Body of pancreas (tissue), 4 donors: ENCODE measurements around the gene ZNF275. TPM values are rescaled to one million over a fixed set of nuclear protein-coding genes. Genes with fewer than 3 reads are reported as not detected.

Experiments used
- ATAC-seq: fragments of 150-250 bp; one replicate; pipeline ENCODE4 v1.9.1; 2016
- DNase-seq, 4 donors: peaks; one replicate each; pipeline ENCODE4 v3.0.0-alpha.2; 2019
- H3K27ac ChIP-seq, 4 donors: fragments of 200-600 bp; sonication (generic); 1 replicate in 3 of 4; 2 replicates in 1 of 4; pipeline versions ENCODE4 v1.5.1 to v1.6.1; 2016 to 2019; ENCODE audit warnings: mild to moderate bottlenecking in 1 of 4, mixed read lengths in 1 of 4, moderate library complexity in 1 of 4
- H3K27me3 ChIP-seq, 2 donors: fragments of 200-600 bp; sonication (generic); one replicate each; pipeline ENCODE4 v1.6.0; 2016; ENCODE audit warnings: mild to moderate bottlenecking in 1 of 2
- H3K36me3 ChIP-seq, 2 donors: fragments of 200-600 bp; sonication (generic); replicated peaks in 1 of 2; 2 replicates each; pipeline ENCODE4 v1.5.1; 2016; ENCODE audit warnings: low read depth in 2 of 2; ENCODE audit not compliant: insufficient read depth in 1 of 2
- H3K4me1 ChIP-seq: fragments of 200-600 bp; sonication (generic); one replicate; pipeline ENCODE4 v1.6.0; 2016
- H3K4me3 ChIP-seq, 2 donors: fragments of 200-600 bp; sonication (generic); 1 replicate in 1 of 2; 2 replicates in 1 of 2; pipeline ENCODE4 v1.5.1; 2016 to 2019
- H3K9me3 ChIP-seq, 3 donors: fragments of 200-600 bp; sonication (generic); 1 replicate in 2 of 3; 2 replicates in 1 of 3; pipeline ENCODE4 v1.5.1; 2016
- POLR2A ChIP-seq, 3 donors: fragments of 450-650 bp; IDR thresholded peaks; one replicate each; pipeline ENCODE4 v1.6.1; 2016; ENCODE audit warnings: antibody characterized with exemption in 3 of 3, mild to moderate bottlenecking in 2 of 3
- WGBS, 2 donors: methylation state at CpG; one replicate each; pipeline ENCODE4 v1.1.5; 2017; 5-methylcytosine and 5-hydroxymethylcytosine counted together
- intact Hi-C: fragments of 100-400 bp; cut with DNase I; formaldehyde crosslinking; loops from one replicate; pipeline ENCODE4 v1.15.1; 2023
- total RNA-seq, 2 donors: library from RNA; depleted of rRNA; stranded (reverse); fragments of >200 nt; gene quantifications; one replicate each; pipeline ENCODE4 v1.1.0, GENCODE V29; 2016
- TF ChIP-seq, protein P1 (sequence below), 7 experiments: fragments of 450-650 bp in 4 of 7; fragments of 200-600 bp in 3 of 7; sonication (generic) in 3 of 7; IDR thresholded peaks; one replicate each; pipeline ENCODE4 v1.5.1; 2016 to 2019; ENCODE audit warnings: antibody characterized with exemption in 7 of 7

Gene ZNF275
- total RNA-seq, 2 donors from 2014 or later: 8.0 to 12.2 TPM

DNA sequence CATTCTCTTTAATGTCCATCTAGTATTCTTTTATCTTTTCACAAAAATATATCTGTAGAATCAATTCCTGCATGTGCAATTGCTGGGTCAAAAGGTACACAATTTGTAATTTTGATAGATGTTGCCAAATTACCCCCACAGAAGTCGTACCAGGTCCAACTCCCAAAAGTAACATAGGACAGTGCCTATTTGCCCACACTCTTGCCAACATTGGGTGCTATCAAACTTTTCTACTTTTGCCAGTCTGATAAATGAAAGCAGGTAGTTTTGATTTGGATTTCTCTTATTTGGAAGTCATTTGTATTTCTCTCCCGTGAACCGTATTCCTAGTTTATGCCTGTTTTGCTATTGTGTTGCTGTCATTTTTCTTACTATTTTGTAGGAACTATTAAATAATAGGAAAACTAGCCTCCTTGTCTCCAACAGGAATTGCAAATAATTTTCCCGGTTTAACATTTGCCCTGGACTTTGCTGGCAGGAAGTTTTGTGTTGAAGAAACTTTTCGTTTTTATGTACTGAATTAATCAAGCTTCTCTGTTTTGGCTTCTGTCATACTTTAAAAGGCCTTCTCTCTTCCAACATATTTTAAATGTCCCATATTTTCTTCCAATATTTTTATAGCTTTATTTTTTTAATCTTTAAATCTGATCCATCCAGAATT is 33.1 kb downstream of the ZNF275 start:
- H3K27me3 ChIP-seq: no peaks in the 10 kb centered on the region
- no peaks in the 10 kb centered on the region for H3K9me3 ChIP-seq
- DNase-seq (no peak), ATAC-seq (no peak)
- intact Hi-C loops: no loop called here
- H3K4me1 ChIP-seq: peaks cover 2% of the 10 kb centered on the region
- no peaks in the 10 kb centered on the region for H3K36me3 ChIP-seq
- no peak overlapping the region for H3K27ac ChIP-seq
- H3K4me3 ChIP-seq: no peak overlapping the region
- TF ChIP-seq, protein P1, sequence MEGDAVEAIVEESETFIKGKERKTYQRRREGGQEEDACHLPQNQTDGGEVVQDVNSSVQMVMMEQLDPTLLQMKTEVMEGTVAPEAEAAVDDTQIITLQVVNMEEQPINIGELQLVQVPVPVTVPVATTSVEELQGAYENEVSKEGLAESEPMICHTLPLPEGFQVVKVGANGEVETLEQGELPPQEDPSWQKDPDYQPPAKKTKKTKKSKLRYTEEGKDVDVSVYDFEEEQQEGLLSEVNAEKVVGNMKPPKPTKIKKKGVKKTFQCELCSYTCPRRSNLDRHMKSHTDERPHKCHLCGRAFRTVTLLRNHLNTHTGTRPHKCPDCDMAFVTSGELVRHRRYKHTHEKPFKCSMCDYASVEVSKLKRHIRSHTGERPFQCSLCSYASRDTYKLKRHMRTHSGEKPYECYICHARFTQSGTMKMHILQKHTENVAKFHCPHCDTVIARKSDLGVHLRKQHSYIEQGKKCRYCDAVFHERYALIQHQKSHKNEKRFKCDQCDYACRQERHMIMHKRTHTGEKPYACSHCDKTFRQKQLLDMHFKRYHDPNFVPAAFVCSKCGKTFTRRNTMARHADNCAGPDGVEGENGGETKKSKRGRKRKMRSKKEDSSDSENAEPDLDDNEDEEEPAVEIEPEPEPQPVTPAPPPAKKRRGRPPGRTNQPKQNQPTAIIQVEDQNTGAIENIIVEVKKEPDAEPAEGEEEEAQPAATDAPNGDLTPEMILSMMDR (IDR thresholded peaks at IDR 0.05): no peak
- no peak for TF ChIP-seq POLR2A (IDR thresholded peaks at IDR 0.05)
- WGBS, 2 donors: 71 to 88% methylated on average over 5 of the region's 5 CpGs

DNA sequence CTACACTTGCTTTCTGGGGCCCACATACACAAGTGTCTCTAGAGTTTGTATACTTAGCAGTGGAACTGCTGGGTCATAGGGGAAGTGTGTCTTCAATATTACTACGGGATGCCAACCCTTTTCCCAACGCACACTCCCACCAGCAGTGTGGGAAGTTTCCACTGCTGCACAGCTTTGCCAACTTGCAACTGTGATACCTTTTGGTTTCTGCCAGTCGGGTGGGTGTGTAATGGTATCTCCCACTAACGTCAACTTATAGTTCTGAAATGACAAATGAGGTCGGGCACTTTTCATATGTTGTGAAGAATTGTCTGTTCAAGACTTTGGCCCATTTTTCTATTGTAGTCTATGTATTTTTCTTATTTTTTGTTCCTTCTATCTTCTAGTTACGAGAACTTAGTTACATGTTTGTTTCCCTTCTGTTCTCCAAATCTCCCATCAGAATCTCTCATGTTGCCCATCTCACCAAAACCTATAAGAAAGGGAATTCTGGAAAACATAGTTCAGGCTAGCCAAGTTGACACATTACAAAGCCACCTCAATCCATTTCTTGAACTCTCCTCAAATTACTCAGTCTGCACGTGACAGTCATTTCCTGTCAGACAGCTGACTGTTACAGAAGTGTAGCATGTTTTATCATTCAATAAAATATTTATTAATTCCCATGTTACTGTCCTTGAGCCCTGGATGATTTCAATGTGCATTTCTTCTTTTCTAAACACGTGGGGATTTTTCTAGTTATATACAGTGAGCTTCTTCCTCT is 36.5 kb downstream of the ZNF275 start:
- Histone ChIP-seq H3K27ac (no peak overlapping the region), H3K9me3 (no peaks in the 10 kb centered on the region), H3K36me3 (no peaks in the 10 kb centered on the region), H3K27me3 (no peaks in the 10 kb centered on the region), H3K4me1 (no peaks in the 10 kb centered on the region), H3K4me3 (no peak overlapping the region)
- TF ChIP-seq, protein P1 (IDR thresholded peaks at IDR 0.05): no peak
- TF ChIP-seq POLR2A (IDR thresholded peaks at IDR 0.05): no peak
- 70 to 73% methylated on average over 6 to 8 of the region's 8 CpGs for WGBS, 2 donors
- ATAC-seq: no peak
- DNase-seq: no peak
- intact Hi-C loops: no loop called here

DNA sequence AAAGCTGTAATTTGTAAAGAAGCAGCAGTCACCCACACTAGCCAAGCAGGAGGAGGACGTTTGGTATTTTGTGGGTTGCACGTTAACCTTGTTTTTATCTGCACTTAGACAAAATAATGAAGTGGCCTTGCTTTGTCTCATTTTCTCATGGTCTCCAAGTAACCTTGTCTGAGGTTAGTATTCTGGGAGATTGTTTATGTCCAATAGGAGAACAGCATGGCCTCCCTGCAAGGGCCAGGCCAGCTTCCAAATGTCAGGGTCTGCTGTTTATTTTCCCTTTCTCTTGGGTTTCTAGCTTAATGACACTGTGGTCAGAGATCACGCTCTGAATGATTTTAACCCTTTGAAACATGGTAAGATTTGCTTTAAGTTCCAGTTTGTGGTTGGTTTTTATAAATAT is 37.3 kb downstream of the ZNF275 start:
- DNase-seq: no peak
- H3K27ac ChIP-seq: no peak overlapping the region
- WGBS, 2 donors: 16 to 25% methylated on average over 3 of the region's 3 CpGs

GRCh38 chrX:153372949-153373348 is 39.0 kb downstream of the ZNF275 start:
- no peak for ATAC-seq
- no peaks in the 10 kb centered on the region for H3K27me3 ChIP-seq
- TF ChIP-seq POLR2A (IDR thresholded peaks at IDR 0.05): no peak
- TF ChIP-seq, protein P1 (IDR thresholded peaks at IDR 0.05): no peak

More for the DNA sequence above, 37.3 kb downstream of the ZNF275 start:
- Histone ChIP-seq H3K4me1 (no peaks in the 10 kb centered on the region), H3K4me3 (no peak overlapping the region), H3K9me3 (no peaks in the 10 kb centered on the region), H3K27me3 (no peaks in the 10 kb centered on the region), H3K36me3 (no peaks in the 10 kb centered on the region)
- intact Hi-C loops: no loop called here
- no peak for ATAC-seq
- no peak for TF ChIP-seq POLR2A (IDR thresholded peaks at IDR 0.05)
- TF ChIP-seq, protein P1 (IDR thresholded peaks at IDR 0.05): no peak

More at GRCh38 chrX:153372949-153373348, 39.0 kb downstream of the ZNF275 start:
- no peak overlapping the region for H3K4me3 ChIP-seq
- H3K4me1 ChIP-seq: no peaks in the 10 kb centered on the region
- DNase-seq: no peak
- intact Hi-C loops: no loop called here
- H3K9me3 ChIP-seq: no peaks in the 10 kb centered on the region
- H3K27ac ChIP-seq: no peak overlapping the region
- H3K36me3 ChIP-seq: no peaks in the 10 kb centered on the region
